DOHH2 (cell line): ENCODE measurements around the gene DNA2.

Experiments
- H3F3A ChIP-seq: fragments of 200-600 bp; sonication (generic), shearing (Covaris generic); 2 replicates; pipeline ENCODE4 v1.6.0; 2016; ENCODE audit warnings: antibody characterized with exemption, mild to moderate bottlenecking; ENCODE audit not compliant: control insufficient read depth, insufficient read depth
- H3K27ac ChIP-seq: fragments of 200-600 bp; sonication (generic); 2 replicates; pipeline ENCODE4 v1.5.1; 2014; ENCODE audit warnings: low read depth, mild to moderate bottlenecking, low read length, moderate library complexity
- H3K27me3 ChIP-seq: fragments of 200-600 bp; sonication (generic); 2 replicates; pipeline ENCODE4 v1.6.1; 2014; ENCODE audit warnings: mild to moderate bottlenecking, low read length, mixed read lengths; ENCODE audit not compliant: control insufficient read depth
- H3K36me3 ChIP-seq: fragments of 200-600 bp; sonication (generic); 2 replicates; pipeline ENCODE4 v1.6.1; 2014; ENCODE audit warnings: mild to moderate bottlenecking, low read length, moderate library complexity, mixed read lengths; ENCODE audit not compliant: control insufficient read depth
- H3K4me1 ChIP-seq: fragments of 200-600 bp; sonication (generic); 2 replicates; pipeline ENCODE4 v1.6.1; 2014; ENCODE audit warnings: mild to moderate bottlenecking, low read length, mixed read lengths; ENCODE audit not compliant: control insufficient read depth
- H3K4me2 ChIP-seq: fragments of 200-600 bp; sonication (generic); 2 replicates; pipeline ENCODE4 v1.6.0; 2014; ENCODE audit warnings: mild to moderate bottlenecking, low read length, moderate library complexity
- H3K4me3 ChIP-seq: fragments of 200-600 bp; sonication (generic); 2 replicates; pipeline ENCODE4 v1.5.1; 2014; ENCODE audit warnings: mild to moderate bottlenecking, low read length, mixed read lengths
- H3K79me2 ChIP-seq: fragments of 200-600 bp; sonication (generic); 2 replicates; pipeline ENCODE4 v1.6.1; 2014; ENCODE audit warnings: mild to moderate bottlenecking, low read length, mixed read lengths; ENCODE audit not compliant: control insufficient read depth
- H3K9me2 ChIP-seq: fragments of 200-600 bp; sonication (generic); replicated peaks from 2 replicates; pipeline ENCODE4 v1.6.1; 2014; ENCODE audit warnings: mild to moderate bottlenecking, low read length, mixed read lengths; ENCODE audit not compliant: control insufficient read depth
- H3K9me3 ChIP-seq: fragments of 200-600 bp; sonication (generic); 2 replicates; pipeline ENCODE4 v1.6.1; 2014; ENCODE audit warnings: antibody characterized with exemption, low read length, mixed read lengths; ENCODE audit not compliant: control insufficient read depth, insufficient read depth
- H4K20me1 ChIP-seq: fragments of 200-600 bp; sonication (generic); 2 replicates; pipeline ENCODE4 v1.6.0; 2014; ENCODE audit warnings: low read depth, mild to moderate bottlenecking, antibody characterized with exemption, low read length, moderate library complexity; ENCODE audit not compliant: control insufficient read depth, insufficient read depth
- CTCF ChIP-seq: fragments of 200-600 bp; sonication (generic); IDR thresholded peaks from one replicate; pipeline ENCODE4 v1.5.1; 2014; ENCODE audit warnings: antibody characterized with exemption, mild to moderate bottlenecking, low read depth, low read length; ENCODE audit not compliant: poor library complexity, severe bottlenecking
- EZH2phosphoT487 ChIP-seq: fragments of 200-600 bp; sonication (generic); IDR thresholded peaks from 2 replicates; pipeline ENCODE4 v1.6.1; 2017; ENCODE audit warnings: borderline replicate concordance, mild to moderate bottlenecking, antibody characterized with exemption, low read length, moderate library complexity, mixed read lengths

Gene DNA2

GRCh38 chr10:68499544-68499943 is 27.8 kb upstream of the DNA2 start:
- no peaks in the 10 kb centered on the region for H3K27me3 ChIP-seq
- no peak overlapping the region for H3K27ac ChIP-seq
- no peaks in the 10 kb centered on the region for H4K20me1 ChIP-seq
- no peaks in the 10 kb centered on the region for H3K79me2 ChIP-seq
- H3F3A ChIP-seq, result peaks cover 7% of the 10 kb centered on the region; the same call in 1 of the 2 replicates
- no peak overlapping the region for H3K4me3 ChIP-seq
- no peak overlapping the region for H3K4me2 ChIP-seq
- no peaks in the 10 kb centered on the region for H3K9me2 ChIP-seq
- no peak for TF ChIP-seq EZH2phosphoT487
- TF ChIP-seq CTCF, result no peak
- peaks cover 12% of the 10 kb centered on the region for H3K36me3 ChIP-seq
- H3K4me1 ChIP-seq, result no peaks in the 10 kb centered on the region
- no peaks in the 10 kb centered on the region for H3K9me3 ChIP-seq

GRCh38 chr10:68496072-68496471 is 24.3 kb upstream of the DNA2 start:
- no peaks in the 10 kb centered on the region for H3K9me2 ChIP-seq
- no peaks in the 10 kb centered on the region for H3K79me2 ChIP-seq
- H3K9me3 ChIP-seq, result no peaks in the 10 kb centered on the region
- TF ChIP-seq EZH2phosphoT487 (no peak), CTCF (no peak)
- H3K27ac ChIP-seq, result no peak overlapping the region
- H3K36me3 ChIP-seq, result peaks cover 12% of the 10 kb centered on the region
- H3K4me1 ChIP-seq, result no peaks in the 10 kb centered on the region
- no peaks in the 10 kb centered on the region for H3F3A ChIP-seq
- H3K4me2 ChIP-seq, result no peak overlapping the region
- no peaks in the 10 kb centered on the region for H4K20me1 ChIP-seq
- no peaks in the 10 kb centered on the region for H3K27me3 ChIP-seq
- H3K4me3 ChIP-seq, result no peak overlapping the region

GRCh38 chr10:68492118-68492517 is 20.3 kb upstream of the DNA2 start:
- no peaks in the 10 kb centered on the region for H4K20me1 ChIP-seq
- H3K79me2 ChIP-seq, result no peaks in the 10 kb centered on the region
- H3K9me2 ChIP-seq, result no peaks in the 10 kb centered on the region
- no peaks in the 10 kb centered on the region for H3K9me3 ChIP-seq
- H3K27me3 ChIP-seq, result no peaks in the 10 kb centered on the region
- no peaks in the 10 kb centered on the region for H3K4me1 ChIP-seq
- no peak overlapping the region for H3K27ac ChIP-seq
- H3K4me2 ChIP-seq, result no peak overlapping the region
- H3K36me3 ChIP-seq, result peaks cover 8% of the 10 kb centered on the region
- no peak for TF ChIP-seq CTCF
- no peak for TF ChIP-seq EZH2phosphoT487
- no peak overlapping the region for H3K4me3 ChIP-seq
- H3F3A ChIP-seq, result no peaks in the 10 kb centered on the region

- no peak for TF ChIP-seq CTCF
- no peaks in the 10 kb centered on the region for H3K9me3 ChIP-seq
- no peaks in the 10 kb centered on the region for H3K27me3 ChIP-seq
- no peak overlapping the region for H3K27ac ChIP-seq
- H3K9me2 ChIP-seq, result no peaks in the 10 kb centered on the region
- no peak overlapping the region for H3K4me2 ChIP-seq
- no peaks in the 10 kb centered on the region for H3F3A ChIP-seq
- no peak overlapping the region for H3K4me3 ChIP-seq
- H3K36me3 ChIP-seq, result peaks cover 11% of the 10 kb centered on the region
- H3K4me1 ChIP-seq, result no peaks in the 10 kb centered on the region
- H4K20me1 ChIP-seq, result no peaks in the 10 kb centered on the region
- no peaks in the 10 kb centered on the region for H3K79me2 ChIP-seq
Measured at GRCh38 chr10:68489919-68490318, 18.1 kb upstream of the DNA2 start.
